ENCODE results near the gene KDR.

Gene KDR

DNA sequence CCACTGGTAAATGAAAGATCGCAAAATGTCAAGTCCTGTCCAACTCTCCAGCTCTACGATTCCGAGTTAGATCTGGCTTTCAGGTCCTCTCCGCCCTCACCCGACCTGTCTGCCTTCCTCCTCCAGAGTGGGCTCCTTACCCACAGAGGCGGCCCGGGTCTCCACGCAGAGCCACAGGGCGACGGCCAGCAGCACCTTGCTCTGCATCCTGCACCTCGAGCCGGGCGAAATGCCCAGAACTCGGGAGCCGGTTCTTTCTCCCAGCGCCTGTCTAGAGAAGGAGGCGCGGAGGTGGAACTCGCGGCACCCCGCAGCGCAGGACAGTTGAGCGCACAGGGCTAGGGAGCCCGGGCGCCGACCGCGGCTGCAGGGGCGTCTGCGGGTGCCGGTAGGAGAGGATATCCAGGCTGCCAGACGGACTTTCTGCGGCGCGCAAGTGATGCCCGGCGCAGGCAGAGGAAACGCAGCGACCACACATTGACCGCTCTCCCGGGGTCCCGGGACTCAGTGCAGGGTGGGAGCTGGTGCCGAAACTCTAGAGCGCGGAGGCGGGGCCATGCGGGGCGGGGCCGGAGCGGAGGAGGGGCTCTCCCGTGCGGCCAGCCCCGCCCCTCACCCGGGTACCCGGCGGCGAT, at the start of gene KDR:
TSS of gene KDR (minus strand) at position 509 of the 635 bp plus-strand sequence. CDS start at position 207, 302 bp downstream.
- no peak for DNase-seq

DNA sequence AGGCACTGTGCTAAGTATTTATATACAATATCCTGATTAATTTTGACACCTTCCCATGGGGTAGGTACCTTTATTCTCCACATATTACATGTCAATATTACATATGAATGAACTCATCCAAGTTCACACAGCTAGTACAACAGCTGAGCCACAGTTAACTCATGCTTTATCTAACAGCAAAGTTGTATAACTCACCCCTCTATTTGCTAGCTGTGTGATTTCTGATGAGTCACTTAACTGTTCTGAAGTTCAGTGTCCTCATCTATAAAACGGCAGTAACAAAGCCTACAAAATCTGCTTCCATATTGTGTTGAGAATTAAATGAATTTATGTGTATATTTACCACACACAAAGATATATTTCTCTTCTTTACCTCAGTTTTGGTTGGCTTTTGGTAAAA, 48.2 kb upstream of the KDR start:
- no peak for DNase-seq

GRCh38 chr4:55172694-55173287, 47.4 kb upstream of the KDR start:
- no peak for DNase-seq

DNA sequence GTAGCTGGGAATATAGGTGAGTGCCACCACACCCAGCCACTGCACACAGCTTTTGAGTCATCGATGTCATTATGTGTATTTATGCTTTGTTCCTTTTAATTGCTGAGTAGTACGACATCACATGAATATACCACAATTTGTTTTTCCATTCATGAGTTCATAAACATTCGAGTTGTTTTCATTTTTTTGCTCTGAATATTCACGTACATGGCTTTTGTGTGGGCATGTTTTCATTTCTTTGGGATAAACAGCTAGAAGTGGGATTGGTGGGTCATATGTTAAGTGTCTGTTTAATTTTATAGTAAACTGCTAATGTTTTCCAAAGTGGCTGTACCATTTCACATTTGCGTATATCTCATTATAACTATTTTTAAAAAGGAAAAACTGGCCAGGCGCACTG, 45.1 kb upstream of the KDR start:
- DNase-seq: no peak

DNA sequence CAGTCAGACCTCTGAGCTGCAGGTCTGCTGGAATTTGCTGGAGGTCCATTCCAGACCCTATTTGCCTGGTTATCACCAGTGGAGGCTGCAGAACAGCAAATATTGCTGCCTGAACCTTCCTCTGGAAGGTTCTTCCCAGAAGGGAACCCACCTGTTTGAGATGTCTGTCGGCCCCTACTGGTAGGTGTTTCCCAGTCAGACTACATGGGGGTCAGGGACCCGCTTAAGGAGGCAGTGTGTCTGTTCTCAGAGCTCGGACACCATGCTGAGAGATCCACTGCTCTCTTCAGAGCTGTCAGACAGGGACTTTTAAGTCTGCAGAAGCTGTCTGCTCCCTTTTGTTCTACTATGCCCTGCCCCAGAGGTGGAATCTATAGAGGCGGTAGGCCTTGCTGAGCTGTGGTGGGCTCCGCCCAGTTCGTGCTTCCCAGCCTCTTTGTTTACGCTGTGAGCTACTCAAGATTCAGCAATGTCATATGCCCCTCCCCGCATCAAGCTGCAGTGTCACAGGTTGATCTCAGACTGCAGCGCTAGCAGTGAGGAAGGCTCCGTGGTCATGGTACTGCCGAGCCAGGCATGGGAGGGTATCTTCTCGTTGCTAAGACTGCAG, 44.1 kb upstream of the KDR start:
- DNase-seq: no peak

DNA sequence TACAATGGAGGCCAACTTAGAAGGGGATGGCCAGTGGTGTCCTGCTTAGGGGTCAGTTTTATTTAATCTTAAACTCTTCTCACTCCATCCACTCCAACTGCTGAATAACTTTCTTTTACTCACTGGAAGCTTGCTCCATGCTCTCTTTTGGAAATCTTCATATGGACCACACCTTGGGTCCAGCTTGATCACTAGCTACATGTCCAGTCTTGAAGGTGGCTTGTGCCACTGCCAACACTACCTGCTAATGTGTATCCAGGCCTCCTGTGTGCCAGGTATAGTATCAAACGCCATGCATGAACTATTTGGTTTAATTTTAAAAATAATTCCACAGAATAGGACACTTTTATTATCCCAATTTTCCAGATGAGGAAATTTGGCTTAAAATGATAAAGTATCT, 37.0 kb upstream of the KDR start:
- no peak for DNase-seq

DNA sequence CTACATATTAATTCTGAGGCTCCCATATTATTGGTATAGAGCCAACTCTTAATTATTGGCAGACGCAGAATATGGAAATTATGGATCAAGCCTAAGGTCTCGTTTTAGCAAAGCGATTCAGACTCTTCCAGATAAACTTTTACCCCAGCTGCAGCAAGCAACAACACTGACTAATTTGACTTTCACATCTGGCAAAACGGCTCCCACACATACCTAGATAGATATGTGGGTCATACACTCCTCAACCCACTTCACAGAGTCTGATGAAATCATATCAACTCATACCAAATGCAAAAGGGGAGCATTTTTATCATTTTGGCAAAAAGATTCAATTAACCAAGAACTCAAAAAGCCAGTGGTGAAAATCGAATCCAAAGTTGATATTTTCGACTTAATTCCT, 36.3 kb upstream of the KDR start:
- DNase-seq: no peak

- DNase-seq: no peak
Measured at GRCh38 chr4:55159851-55160250, 34.5 kb upstream of the KDR start.

GRCh38 chr4:55158957-55159356, 33.6 kb upstream of the KDR start:
- DNase-seq: no peak

- no peak for DNase-seq
Measured at GRCh38 chr4:55157559-55158277, 32.3 kb upstream of the KDR start.

DNA sequence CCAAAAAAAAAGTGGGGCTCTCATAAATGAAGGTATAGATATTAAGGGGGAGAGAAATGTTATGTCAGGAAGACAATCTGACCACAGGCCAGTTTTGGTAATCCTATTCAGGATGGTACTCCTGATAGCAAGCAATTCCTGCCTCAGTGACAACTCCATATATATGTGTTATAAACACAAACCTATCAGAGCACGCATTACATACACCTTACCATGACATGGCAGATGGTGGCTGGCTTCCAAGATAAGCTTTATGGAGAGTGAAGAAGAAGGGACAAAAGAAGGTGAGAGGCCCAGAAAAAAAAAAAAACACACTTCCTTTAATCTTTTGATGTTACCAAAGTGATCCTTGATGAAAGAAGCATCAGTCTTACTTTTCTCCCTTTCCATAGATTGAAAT, 29.5 kb upstream of the KDR start:
- DNase-seq: no peak

DNA sequence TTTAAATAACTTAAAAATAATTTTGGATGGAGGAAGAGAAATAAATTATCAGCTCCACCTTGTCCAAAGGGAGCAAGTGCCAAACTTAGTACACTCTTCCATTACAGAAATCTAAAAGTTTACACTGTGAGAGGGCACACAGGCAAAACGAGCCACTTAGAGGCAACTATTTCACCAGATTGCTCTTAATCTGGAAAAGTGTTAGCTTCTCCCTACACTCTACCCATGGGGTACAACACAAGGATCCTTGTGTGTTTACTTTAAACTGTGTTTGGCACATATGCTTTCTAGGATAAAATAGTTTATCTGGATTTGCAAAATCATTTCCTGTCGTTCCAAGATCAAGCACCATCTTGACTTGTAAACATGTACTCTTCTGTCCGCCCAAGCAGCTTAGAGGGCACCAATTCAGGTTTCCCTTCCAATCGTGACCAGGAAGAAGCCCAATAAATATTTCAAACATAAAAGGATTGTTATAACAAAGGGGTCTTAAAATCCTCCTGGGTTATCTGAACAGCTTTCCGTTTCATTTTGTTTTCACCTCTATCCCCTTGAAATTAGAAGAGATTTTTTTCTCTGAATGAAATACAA, 29.0 kb upstream of the KDR start:
- DNase-seq: no peak

DNA sequence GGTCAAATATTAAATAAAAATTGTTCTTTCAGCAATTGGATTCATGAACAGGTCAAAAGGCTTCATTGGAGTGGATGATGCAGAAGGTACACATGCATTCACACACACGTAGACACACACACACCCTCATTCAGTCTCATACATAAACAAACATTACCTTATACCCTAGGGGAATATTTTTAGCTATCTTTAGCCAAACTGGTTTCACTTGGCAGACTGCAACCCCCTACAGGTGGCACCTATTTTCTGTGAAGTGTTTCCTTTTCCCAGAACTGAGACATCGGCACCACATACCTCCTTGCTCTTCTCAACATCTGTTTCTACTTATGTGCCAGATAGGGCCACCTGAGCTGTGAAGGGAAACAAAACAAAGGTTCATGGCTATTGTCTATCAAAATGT, 18.5 kb upstream of the KDR start:
- no peak for DNase-seq

DNA sequence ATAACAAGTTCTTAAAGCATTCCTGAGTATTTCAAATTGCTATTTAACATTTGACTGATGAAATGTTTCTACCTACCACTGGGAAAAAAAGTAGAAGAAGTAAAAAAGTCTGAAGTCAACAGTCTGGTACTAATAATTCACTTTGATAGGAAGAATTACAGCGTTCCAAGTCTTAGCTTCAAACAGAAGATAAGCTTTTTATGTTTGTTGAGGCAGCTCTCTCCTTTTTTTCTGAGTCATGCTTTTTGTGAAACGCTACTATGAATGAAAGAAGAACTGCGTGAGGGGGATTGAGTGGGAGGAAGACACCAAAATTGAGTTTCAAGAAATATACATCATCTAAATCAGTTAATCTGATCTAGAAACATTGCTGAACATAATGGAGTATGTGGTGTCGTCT, 13.0 kb upstream of the KDR start:
- DNase-seq: no peak

- no peak for DNase-seq
Measured at GRCh38 chr4:55136634-55137033, 11.2 kb upstream of the KDR start.

- no peak for DNase-seq
Measured at GRCh38 chr4:55133951-55134350, 8.6 kb upstream of the KDR start.

- no peak for DNase-seq
Measured at GRCh38 chr4:55132775-55133174, 7.4 kb upstream of the KDR start.

DNA sequence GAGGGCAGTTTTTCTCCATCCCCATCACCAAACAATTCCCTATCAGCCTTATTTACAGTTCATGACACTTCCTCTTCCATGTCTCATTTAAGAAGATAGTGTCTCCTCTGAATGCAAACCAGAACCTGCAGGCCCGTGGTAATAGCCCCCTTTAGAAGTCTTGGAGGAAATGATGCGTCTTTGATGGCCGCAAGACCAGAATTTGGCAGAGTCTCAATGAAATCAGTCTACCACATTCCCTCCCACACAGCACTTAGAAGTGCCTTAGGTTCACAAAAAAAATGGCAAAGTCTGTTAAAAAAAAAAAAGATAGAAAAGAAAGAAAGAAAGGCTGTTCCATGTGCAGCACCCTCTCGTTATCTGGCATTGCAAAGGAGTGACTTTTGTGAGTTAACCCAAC, 2.1 kb upstream of the KDR start:
- no peak for DNase-seq

DNA sequence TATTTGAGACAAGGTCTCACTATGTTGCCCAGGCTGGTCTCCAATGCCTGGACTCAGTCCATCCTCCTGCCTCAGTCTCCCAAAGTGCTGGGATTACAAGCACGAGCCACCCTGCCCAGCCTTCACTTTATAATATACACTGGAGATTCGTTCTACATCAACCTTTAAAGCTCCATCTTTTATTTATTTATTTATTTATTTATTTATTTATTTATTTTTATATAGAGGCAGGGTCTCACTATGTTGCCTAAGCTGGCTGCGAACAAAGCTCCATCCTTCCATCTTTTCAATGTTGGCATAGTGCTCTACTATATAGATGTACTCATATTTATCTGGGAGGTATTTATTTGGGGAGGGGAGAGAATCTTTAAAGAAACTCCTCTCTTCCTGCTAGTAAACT, 1.7 kb upstream of the KDR start:
- no peak for DNase-seq

DNA sequence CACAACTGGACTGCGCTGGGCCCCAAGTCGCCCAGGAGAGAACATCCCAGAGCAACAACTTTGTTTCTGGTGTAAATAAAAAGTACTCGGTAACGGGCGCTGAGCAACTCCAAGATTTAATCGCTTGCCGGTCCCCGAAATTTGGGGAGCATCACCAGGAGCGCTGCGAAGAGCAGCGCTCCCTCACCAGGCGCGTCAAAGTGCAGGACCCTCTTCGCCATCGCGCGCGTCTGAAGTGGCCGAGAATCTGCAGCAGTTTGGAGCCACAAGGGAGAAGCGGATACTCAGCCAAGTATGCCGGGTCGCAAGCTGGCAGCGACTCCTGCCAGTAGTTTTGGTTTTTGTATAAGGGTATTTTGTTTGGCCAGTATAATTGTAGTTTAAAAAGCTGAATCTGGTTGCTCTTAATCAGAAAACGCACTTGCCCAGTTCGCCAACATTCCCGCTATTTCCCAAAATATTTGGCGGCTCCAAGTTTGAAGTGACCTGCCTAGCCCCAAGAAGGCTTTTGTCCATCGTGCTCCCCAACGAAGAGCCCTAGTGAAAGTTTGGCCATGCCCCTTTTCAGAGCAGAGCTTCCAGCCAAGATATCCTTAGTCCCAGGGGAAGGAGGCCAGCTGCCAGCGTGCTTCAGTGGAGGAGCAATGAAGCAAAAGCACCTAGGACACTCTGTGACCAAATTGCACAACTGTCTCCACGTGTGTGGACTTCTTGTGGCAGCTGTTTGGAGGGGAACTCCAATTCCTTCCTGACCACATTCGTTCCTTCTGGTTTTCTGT, 557 bp upstream of the KDR start:
- DNase-seq: no peak

- DNase-seq: no peak
Measured at GRCh38 chr4:55124322-55125076, 896 bp downstream of the KDR start.

DNA sequence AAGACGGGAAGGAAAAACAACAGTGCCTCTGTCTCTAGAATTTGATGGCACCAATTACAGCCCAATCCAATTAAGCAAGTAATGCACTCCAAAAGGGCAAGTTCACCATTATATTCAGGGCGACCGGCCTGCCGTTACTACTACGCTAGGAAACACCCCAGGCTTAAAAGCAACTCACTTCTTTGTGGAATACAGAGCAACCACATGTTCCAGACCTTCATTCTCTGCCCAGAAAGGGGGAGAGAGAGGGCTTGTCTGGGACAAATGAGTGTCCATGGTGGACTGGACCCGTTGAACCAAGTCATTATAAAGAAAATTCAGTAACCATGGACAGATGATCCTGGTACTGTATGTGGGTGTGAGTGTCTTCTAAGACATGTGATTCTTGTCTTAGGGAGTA, 1.6 kb downstream of the KDR start:
- no peak for DNase-seq
